ENCODE measurements around the gene ABCA4.

Gene ABCA4

DNA sequence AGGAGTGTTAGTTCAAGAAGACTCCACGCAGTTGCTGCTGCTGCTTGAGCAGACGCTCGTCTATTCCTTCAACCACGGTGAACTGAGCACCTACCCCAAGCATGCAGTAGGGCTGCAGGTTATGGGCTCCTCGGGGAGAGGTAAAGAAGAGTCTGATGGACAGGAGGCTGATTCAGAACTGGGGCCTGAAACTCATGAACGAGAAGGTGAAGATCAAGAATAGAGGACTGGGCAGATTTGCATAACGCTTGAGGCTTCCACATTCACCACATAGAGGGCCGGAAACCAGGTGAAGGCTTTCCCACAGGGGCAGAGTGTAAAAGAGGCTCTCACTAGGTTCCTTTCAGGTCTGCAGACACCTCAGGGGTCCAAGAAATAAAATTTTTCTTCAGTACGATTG lies 9.1 kb downstream of the ABCA4 start:
- no peak overlapping the region for H3K4me3 ChIP-seq (ENCODE audit: low read depth in 1 of 2, low read length in 1 of 2)
- H3K36me3 ChIP-seq = no peaks in the 10 kb centered on the region
- no peak overlapping the region for H3K27ac ChIP-seq
- no peaks in the 10 kb centered on the region for H3K4me1 ChIP-seq (ENCODE audit: control insufficient read depth in 1 of 2, insufficient read depth in 1 of 2, low read depth in 1 of 2, low read length in 1 of 2)
- H3K27me3 ChIP-seq = peaks cover 81% of the 10 kb centered on the region
- H3K9me3 ChIP-seq = no peaks in the 10 kb centered on the region
- TF ChIP-seq, protein P1, sequence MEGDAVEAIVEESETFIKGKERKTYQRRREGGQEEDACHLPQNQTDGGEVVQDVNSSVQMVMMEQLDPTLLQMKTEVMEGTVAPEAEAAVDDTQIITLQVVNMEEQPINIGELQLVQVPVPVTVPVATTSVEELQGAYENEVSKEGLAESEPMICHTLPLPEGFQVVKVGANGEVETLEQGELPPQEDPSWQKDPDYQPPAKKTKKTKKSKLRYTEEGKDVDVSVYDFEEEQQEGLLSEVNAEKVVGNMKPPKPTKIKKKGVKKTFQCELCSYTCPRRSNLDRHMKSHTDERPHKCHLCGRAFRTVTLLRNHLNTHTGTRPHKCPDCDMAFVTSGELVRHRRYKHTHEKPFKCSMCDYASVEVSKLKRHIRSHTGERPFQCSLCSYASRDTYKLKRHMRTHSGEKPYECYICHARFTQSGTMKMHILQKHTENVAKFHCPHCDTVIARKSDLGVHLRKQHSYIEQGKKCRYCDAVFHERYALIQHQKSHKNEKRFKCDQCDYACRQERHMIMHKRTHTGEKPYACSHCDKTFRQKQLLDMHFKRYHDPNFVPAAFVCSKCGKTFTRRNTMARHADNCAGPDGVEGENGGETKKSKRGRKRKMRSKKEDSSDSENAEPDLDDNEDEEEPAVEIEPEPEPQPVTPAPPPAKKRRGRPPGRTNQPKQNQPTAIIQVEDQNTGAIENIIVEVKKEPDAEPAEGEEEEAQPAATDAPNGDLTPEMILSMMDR (IDR thresholded peaks at IDR 0.05) = no peak

DNA sequence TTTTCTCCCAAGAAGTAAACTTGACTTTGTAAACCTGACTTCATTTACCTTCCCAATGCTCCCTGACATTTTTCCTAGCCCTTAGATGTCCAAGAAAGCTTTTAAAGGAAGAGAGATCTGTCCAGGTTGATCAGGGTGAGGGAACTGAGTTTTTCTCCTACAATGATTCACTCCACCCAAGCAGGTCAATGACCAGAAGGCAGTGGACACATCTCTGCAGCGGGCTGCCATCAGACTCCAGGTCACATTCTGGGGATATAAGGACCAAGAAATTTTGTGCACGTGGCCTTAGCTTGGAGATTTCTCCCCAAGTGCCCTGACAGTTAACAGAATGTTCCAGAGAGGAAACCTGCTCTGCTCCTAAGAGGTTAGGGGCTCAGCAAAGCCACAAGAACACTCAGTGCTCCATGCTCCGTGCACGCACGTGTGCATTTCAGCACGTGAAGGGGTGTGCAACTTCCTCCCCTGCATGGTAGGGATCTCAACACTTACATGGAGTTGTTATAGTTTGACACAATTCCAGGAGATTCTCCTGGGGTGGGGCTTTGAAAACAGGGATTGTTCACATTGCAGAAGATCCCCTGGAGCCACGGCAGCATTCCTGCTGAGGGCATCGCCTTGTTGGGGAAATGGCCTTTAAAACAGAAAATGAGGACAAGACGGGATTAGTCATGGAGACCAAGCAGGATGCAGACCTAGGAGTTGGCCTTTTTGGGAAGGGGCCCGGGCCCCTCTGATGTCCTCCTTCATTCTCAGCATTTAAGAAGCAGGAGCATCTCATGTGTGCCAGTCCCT lies 9.8 kb downstream of the ABCA4 start:
- H3K27me3 ChIP-seq = peaks cover 84% of the 10 kb centered on the region
- no peak overlapping the region for H3K27ac ChIP-seq
- no peaks in the 10 kb centered on the region for H3K36me3 ChIP-seq
- no peaks in the 10 kb centered on the region for H3K9me3 ChIP-seq
- TF ChIP-seq, protein P1 (IDR thresholded peaks at IDR 0.05) = no peak
- no peak overlapping the region for H3K4me3 ChIP-seq (ENCODE audit: low read depth in 1 of 2, low read length in 1 of 2)
- H3K4me1 ChIP-seq (ENCODE audit: control insufficient read depth in 1 of 2, insufficient read depth in 1 of 2, low read depth in 1 of 2, low read length in 1 of 2) = no peaks in the 10 kb centered on the region

DNA sequence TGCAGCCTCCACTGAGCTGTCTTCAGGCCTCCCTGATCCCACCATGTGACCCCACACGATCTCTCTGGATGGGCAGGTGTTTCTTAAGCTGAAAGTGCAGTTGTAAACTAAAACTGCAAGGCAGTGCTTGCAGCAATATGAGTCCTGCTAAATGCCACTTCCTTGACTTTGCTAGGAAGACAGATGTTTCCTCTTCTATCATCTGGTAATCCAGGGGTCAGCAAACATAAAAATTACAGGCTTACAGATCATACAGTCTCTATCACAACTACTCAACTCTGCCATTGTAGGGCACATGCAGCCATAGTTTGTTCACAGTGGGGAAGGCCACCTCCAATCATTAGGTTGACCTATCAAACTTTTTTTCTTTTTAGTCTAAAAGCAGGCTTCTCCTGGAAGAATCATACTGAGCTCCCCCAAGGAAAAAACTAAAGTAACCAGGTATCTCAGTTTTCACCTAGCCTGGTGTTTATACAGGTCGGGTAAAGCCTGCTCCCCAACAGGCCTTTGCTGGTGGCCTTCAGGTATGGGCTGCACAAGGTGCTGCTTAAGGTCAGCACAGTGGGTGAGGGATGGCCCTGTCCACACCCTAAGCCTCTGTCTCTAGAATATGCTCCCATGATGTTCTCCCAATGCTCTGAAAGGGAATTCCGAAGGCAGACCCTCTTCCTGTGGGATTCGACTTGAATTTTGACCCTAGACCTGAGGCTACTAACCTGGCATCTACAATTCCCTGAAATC lies 10.8 kb downstream of the ABCA4 start:
- Histone ChIP-seq H3K4me1 (ENCODE audit: control insufficient read depth in 1 of 2, insufficient read depth in 1 of 2, low read depth in 1 of 2, low read length in 1 of 2) (no peaks in the 10 kb centered on the region), H3K36me3 (no peaks in the 10 kb centered on the region), H3K9me3 (no peaks in the 10 kb centered on the region), H3K27ac (no peak overlapping the region), H3K4me3 (ENCODE audit: low read depth in 1 of 2, low read length in 1 of 2) (no peak overlapping the region), H3K27me3 (peaks cover 85% of the 10 kb centered on the region)
- TF ChIP-seq, protein P1 (IDR thresholded peaks at IDR 0.05) = no peak

DNA sequence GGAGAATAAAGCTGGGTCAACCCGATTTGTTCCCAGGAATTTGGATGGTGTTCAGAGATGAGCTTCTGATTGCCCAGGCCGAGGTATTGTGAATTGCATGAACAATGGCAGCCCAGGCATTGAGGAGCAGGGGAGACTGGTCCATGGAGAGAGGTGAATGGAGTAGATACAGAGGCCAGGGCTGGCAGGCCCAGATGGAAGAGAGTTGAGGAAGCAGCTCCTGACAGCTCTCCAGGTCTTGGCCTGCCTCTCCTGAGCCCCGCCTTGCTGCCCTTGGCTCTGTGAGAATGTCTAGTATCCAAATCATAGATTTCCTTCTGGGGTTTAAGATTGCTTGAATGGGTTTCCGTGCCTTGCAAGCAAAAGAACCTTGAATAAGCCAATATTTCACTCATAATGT lies 11.5 kb downstream of the ABCA4 start:
- no peaks in the 10 kb centered on the region for H3K4me1 ChIP-seq (ENCODE audit: control insufficient read depth in 1 of 2, insufficient read depth in 1 of 2, low read depth in 1 of 2, low read length in 1 of 2)
- no peaks in the 10 kb centered on the region for H3K36me3 ChIP-seq
- H3K27ac ChIP-seq = no peak overlapping the region
- peaks cover 91% of the 10 kb centered on the region for H3K27me3 ChIP-seq
- no peaks in the 10 kb centered on the region for H3K9me3 ChIP-seq
- TF ChIP-seq, protein P1 (IDR thresholded peaks at IDR 0.05) = no peak
- H3K4me3 ChIP-seq (ENCODE audit: low read depth in 1 of 2, low read length in 1 of 2) = no peak overlapping the region

DNA sequence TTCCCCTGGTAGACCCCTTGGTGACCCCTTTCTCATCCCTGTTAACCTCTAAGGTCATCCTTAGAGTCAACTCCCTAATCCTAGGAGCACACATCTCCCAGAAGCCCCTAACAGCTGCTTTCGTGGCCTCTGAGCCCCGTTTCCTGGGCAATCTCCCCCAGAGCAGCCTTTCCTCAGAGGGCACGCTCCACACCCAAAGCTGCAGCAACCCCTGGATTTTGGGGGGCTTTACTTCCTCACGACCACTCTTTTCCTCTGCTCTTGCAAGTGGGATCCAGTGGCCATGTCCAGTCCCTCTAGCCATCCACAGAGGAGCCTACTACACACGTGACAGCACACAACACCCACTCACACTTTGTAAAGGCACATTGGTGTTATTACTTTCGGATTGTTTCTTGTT lies 13.8 kb downstream of the ABCA4 start:
- Histone ChIP-seq H3K4me3 (ENCODE audit: low read depth in 1 of 2, low read length in 1 of 2) (no peak overlapping the region), H3K27ac (no peak overlapping the region), H3K9me3 (no peaks in the 10 kb centered on the region), H3K27me3 (peaks cover 96% of the 10 kb centered on the region), H3K36me3 (no peaks in the 10 kb centered on the region), H3K4me1 (ENCODE audit: control insufficient read depth in 1 of 2, insufficient read depth in 1 of 2, low read depth in 1 of 2, low read length in 1 of 2) (no peaks in the 10 kb centered on the region)
- TF ChIP-seq, protein P1 (IDR thresholded peaks at IDR 0.05) = no peak

All from neutrophil (primary cell).